HT1080 (cell line): ENCODE data around the gene COL13A1. TPM values are rescaled to one million over a fixed set of nuclear protein-coding genes. Genes with fewer than 3 reads are reported as not detected.
A peak's percentile ranks its signal among the peaks of the same experiment; 100 is the strongest.

Source experiments
- DNase-seq: peaks from one replicate; pipeline ENCODE4 v3.0.0-alpha.2; 2015; ENCODE audit warnings: low read depth
- total RNA-seq: library from RNA; depleted of rRNA; stranded (reverse); fragments of >200 nt; shearing (Covaris generic); gene quantifications from 2 replicates; pipeline ENCODE4 v1.2.3, GENCODE V29; 2014

The COL13A1 gene
- total RNA-seq, 1 experiment from 2014 or later = 114 TPM

- DNase-seq = no peak
These were observed 64.6 kb downstream of the COL13A1 start for GRCh38 chr10:69866246-69866687.

GRCh38 chr10:69866688-69867461 is 65.2 kb downstream of the COL13A1 start:
- DNase-seq = peak; percentile 89

GRCh38 chr10:69867699-69868558 is 66.2 kb downstream of the COL13A1 start:
- no peak for DNase-seq

- DNase-seq = no peak
These were observed 67.1 kb downstream of the COL13A1 start for GRCh38 chr10:69868821-69869220.

- peak; percentile 96 for DNase-seq
These were observed 67.7 kb downstream of the COL13A1 start for GRCh38 chr10:69869291-69869961.

GRCh38 chr10:69870591-69870990 is 68.9 kb downstream of the COL13A1 start:
- no peak for DNase-seq

GRCh38 chr10:69871074-69871473 is 69.4 kb downstream of the COL13A1 start:
- no peak for DNase-seq

- no peak for DNase-seq
These were observed 70.6 kb downstream of the COL13A1 start for GRCh38 chr10:69872323-69872722.

GRCh38 chr10:69873135-69873639 is 71.5 kb downstream of the COL13A1 start:
- no peak for DNase-seq

- DNase-seq = peak; percentile 97
These were observed 72.7 kb downstream of the COL13A1 start for GRCh38 chr10:69874449-69874848.

GRCh38 chr10:69875856-69876255 is 74.2 kb downstream of the COL13A1 start:
- no peak for DNase-seq

- no peak for DNase-seq
These were observed 74.6 kb downstream of the COL13A1 start for GRCh38 chr10:69876286-69876685.

GRCh38 chr10:69876931-69877330 is 75.2 kb downstream of the COL13A1 start:
- no peak for DNase-seq

GRCh38 chr10:69878038-69878437 is 76.3 kb downstream of the COL13A1 start:
- no peak for DNase-seq

GRCh38 chr10:69878951-69879350 is 77.2 kb downstream of the COL13A1 start:
- DNase-seq = no peak

GRCh38 chr10:69879634-69880257 is 78.0 kb downstream of the COL13A1 start:
- DNase-seq = no peak

- no peak for DNase-seq
These were observed 78.8 kb downstream of the COL13A1 start for GRCh38 chr10:69880301-69881081.

- DNase-seq = no peak
These were observed 79.5 kb downstream of the COL13A1 start for GRCh38 chr10:69881202-69881601.

GRCh38 chr10:69883310-69884023 is 81.8 kb downstream of the COL13A1 start:
- DNase-seq = no peak

- no peak for DNase-seq
These were observed 82.3 kb downstream of the COL13A1 start for GRCh38 chr10:69884024-69884367.
